ENCODE results near the gene MB21D2. TPM values are rescaled to one million over a fixed set of nuclear protein-coding genes. Genes with fewer than 3 reads are reported as not detected.

The MB21D2 gene
- total RNA-seq, 4 donors from 2014 or later: 3.5 to 18.2 (median 5.2) TPM

DNA sequence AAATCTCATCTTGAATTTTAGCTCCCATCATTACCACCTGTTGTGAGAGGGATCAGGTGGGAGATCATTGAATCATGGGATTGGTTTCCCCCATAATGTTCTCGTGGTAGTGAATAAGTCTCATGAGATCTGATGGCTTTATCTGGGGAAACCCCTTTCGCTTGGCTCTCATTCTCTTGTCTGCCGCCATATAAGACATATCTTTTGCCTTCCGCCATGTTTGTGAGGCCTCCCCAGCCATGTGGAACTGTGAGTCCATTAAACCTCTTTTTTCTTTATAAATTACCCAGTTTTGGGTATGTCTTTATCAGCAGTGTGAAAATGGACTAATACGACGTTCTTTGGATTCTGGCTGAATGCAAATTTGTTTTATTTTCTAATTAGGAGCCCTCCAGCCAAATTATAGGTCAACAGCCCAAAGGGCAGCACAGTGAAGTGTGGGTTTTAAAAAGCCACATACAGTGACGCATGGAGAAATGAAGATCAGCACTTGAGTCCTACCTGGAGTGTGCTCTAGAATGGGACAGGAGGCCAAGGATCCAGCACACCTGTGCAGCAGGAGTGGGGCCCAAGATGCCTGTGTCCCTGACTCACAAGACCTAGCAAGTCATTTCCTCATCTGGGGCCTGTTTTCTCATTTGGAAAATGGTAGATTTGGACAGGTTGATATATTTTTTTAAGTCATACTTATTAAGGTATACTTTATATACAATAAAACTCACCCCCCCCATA lies 89.6 kb downstream of the MB21D2 start:
- no peak for ATAC-seq (ENCODE audit: low FRiP score)
- TF ChIP-seq, protein P1, sequence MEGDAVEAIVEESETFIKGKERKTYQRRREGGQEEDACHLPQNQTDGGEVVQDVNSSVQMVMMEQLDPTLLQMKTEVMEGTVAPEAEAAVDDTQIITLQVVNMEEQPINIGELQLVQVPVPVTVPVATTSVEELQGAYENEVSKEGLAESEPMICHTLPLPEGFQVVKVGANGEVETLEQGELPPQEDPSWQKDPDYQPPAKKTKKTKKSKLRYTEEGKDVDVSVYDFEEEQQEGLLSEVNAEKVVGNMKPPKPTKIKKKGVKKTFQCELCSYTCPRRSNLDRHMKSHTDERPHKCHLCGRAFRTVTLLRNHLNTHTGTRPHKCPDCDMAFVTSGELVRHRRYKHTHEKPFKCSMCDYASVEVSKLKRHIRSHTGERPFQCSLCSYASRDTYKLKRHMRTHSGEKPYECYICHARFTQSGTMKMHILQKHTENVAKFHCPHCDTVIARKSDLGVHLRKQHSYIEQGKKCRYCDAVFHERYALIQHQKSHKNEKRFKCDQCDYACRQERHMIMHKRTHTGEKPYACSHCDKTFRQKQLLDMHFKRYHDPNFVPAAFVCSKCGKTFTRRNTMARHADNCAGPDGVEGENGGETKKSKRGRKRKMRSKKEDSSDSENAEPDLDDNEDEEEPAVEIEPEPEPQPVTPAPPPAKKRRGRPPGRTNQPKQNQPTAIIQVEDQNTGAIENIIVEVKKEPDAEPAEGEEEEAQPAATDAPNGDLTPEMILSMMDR (IDR thresholded peaks at IDR 0.05): no peak
- no peak for DNase-seq (ENCODE audit: low spot score)

DNA sequence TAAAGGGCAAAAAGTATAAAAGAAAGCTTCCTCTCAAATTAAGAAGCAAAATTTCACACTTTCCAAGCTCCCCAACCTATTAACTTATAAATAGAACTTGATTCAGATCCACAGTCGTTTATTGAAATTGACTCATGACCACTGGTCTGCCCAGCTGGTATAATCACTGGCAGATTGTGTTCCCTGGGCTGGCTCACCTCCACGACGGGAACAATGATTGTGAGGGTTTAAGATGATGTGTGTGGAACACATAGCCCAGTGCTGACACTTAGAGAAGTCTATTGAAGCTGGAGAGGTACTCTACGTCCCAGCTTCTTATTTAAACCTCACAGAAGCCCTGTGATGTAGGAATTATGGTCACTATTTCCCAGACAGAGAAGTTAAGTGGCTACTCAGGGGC lies 90.4 kb downstream of the MB21D2 start:
- ATAC-seq (ENCODE audit: low FRiP score) (no peak), DNase-seq (ENCODE audit: low spot score) (no peak)
- TF ChIP-seq, protein P1 (IDR thresholded peaks at IDR 0.05): no peak

DNA sequence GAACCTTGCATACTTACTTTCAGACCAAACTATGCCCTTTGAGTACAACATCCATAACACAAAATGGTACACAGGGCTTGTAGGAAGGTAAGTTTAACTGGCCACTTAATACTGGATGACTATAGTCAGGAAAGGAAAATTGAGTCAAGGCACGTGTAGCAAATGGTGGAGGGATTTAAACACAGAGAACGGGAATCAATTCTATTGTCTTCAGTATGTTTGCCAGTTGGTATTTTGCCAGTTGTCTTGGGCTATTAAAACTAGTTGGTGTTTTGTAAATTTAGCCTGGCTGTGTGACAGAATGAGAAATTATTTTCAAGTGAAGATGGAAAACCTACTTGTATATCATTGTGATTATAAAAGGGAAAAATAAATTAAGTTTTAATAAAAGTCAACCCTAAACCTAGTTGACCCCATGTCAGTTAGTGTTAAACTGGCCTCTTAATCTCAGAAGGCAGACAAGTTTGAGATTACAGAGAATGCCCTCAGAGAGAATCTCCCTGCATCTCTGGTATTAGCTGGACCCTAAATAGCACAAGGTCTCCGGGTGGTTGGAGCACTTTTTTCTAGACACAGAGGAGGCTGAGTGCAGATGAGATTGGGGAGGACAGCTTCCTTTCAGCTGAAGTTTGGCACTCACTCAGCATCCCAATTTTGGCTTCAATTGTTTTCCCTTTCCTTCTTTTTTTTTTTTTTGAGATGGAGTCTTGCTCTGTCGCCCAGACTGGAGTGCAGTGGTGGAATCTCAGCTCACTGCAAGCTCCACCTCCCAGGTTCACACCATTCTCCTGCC lies 91.2 kb downstream of the MB21D2 start:
- ATAC-seq (ENCODE audit: low FRiP score): no peak
- DNase-seq (ENCODE audit: low spot score): no peak
- TF ChIP-seq, protein P1 (IDR thresholded peaks at IDR 0.05): no peak

DNA sequence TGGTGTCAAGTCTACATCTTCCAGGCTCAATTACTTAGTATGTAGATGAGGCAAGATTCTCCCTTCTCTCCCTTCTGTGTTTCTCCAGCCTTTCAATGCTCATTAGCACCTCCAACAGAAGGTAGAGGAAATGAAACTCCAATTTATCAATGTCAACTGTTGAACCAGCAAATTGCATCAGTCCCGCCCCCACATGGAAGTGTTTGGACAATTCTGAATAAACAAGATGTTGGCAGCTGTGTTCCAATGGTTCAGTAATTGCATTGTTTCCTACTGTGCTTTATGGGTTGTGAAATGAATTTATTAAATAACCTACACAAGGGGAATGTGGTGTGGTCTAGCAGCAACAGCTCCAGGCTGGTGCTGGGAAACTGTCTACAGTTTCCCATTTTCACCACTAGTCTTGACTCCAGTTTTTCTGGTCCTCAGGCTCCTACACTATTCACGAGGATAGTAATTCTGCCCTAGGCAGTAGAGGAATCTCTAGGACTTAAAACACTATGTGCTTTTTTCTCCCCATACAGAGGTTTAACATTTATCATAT lies 91.9 kb downstream of the MB21D2 start:
- ATAC-seq (ENCODE audit: low FRiP score) (no peak), DNase-seq (ENCODE audit: low spot score) (no peak)

DNA sequence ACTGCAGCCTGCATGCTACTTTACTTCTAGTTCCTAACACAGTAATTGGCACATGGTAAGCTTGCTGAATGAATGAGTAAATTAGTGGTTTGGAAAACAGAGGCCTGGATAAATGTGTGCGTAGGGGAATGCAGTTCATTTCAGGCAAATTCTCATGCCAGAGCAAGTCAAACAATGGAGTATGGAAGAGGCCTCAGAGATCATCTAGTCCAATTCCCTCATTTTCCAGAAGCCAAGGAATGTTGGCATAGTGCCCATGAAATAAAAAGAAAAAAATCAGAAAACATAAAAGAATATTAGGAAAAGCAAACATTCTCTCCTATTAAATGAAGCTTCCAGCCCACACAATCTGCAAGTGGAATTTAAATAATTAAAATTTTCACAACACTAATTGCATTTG lies 92.4 kb downstream of the MB21D2 start:
- no peak for ATAC-seq (ENCODE audit: low FRiP score)

More for the DNA sequence above, 91.9 kb downstream of the MB21D2 start:
- TF ChIP-seq, protein P1 (IDR thresholded peaks at IDR 0.05): no peak

DNA sequence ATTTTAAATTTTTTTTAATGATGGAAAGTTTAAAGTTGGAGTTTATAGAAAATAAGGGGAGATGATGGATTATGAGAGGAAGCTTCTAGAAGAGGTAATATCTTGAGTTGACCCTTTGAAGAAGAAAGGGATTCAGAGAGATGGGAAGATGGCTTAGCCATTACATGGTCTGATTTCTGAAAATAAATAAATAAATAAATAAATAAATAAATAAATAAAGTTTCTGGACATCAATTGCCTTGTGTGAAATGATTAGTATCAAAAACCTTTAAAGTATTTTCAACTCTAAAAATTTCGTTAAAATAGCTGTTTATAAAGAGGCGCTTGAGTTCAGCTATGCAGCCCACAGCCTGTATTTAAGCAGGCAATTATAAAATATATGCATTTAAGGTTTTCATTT lies 93.3 kb downstream of the MB21D2 start:
- TF ChIP-seq, protein P1 (IDR thresholded peaks at IDR 0.05): no peak
- no peak for DNase-seq (ENCODE audit: low spot score)
- no peak for ATAC-seq (ENCODE audit: low FRiP score)

More for the DNA sequence above, 92.4 kb downstream of the MB21D2 start:
- TF ChIP-seq, protein P1 (IDR thresholded peaks at IDR 0.05): no peak
- no peak for DNase-seq (ENCODE audit: low spot score)

Data from omental fat pad (tissue), 4 donors.